Anterior cingulate cortex (tissue), 58 donors: Measurements from ENCODE around the gene NAT10.

Experiments
- DNase-seq, 58 donors: peaks; one replicate each; lab custom pipeline; 2025; lab: John Stamatoyannopoulos, UW

Gene NAT10

GRCh38 chr11:34147581-34147980 lies 42.2 kb downstream of the NAT10 start:
- DNase-seq = no peak

DNA sequence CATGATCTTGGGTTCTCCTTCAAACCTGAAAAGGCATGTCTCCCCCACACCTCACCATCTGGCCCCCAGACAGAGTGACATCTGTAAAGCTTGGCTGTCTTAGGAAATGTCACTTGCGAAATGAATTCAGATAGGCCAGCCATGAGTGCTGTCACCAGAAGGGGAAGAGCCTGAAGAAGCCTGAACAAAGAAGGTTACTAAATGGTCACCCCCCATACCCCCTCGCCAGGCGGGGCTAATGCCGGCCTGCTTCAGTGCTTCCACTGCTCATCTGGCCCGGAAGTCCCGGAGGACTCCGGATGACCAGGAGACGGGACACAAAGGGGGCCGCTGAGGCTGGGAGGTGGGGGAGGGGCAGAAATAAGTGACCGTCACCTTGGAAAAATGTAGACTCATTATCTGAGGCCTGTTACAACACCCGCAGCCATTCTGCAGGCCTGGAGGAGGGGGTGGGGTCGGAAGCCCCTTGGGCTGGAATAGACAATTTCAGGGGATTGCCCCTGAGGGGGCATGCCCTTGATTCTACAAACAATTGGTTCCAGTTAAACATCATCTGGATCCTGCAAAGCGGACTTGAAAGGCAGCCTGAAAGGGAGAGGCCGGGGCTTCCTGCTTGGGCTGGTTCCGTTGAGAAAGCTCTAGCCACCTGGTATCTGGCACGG lies 43.2 kb downstream of the NAT10 start:
- no peak for DNase-seq

GRCh38 chr11:34149274-34149673 lies 43.8 kb downstream of the NAT10 start:
- DNase-seq = no peak

GRCh38 chr11:34149786-34150185 lies 44.4 kb downstream of the NAT10 start:
- no peak for DNase-seq

- DNase-seq = no peak
These were observed 45.2 kb downstream of the NAT10 start for GRCh38 chr11:34150494-34151151.

- DNase-seq = no peak
These were observed 45.7 kb downstream of the NAT10 start for GRCh38 chr11:34151166-34151565.

DNA sequence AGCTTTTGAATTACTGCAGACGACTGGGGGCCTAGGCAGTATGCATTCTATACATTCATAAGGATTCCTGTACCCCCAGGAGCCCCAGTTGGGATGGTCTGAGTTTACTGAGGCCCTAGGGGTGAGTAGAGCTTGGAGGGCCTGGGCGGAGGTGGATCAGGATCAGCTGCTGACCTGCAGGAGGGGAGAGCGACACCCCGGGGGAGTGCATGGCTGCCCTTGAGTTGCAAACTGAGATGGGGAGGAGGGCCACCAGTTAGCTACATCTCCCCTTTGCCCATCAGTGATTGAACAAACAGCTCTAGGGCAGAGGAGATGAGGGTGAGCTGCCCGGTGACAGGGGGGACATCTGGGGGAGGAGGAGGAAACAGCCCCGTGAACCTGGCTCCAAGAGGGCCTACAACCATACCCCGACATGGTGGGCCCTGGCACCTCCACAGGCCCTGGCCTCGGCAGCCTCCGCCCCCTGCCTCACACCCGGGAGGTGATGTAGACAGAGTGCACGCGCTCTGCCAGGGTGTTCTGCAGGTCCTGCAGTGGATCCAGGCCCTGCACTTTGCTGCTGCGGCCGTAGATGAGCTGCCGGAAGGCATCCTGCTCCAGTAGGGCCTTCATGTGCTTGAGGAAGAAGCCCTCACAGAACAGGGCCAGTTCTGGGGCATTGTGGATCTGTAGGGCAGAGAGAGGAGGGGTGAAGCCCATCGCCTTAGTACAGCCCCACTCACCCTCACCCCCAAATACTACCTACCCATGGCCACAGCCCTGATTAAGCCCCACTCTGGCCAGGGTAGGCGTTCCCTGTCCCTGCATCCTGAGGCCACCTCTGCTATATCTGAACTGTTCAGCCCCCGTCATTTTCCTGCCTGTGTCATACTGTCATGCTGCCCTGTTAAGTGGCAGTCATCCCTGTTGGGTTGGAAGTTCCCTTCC lies 46.8 kb downstream of the NAT10 start:
- DNase-seq = no peak

DNA sequence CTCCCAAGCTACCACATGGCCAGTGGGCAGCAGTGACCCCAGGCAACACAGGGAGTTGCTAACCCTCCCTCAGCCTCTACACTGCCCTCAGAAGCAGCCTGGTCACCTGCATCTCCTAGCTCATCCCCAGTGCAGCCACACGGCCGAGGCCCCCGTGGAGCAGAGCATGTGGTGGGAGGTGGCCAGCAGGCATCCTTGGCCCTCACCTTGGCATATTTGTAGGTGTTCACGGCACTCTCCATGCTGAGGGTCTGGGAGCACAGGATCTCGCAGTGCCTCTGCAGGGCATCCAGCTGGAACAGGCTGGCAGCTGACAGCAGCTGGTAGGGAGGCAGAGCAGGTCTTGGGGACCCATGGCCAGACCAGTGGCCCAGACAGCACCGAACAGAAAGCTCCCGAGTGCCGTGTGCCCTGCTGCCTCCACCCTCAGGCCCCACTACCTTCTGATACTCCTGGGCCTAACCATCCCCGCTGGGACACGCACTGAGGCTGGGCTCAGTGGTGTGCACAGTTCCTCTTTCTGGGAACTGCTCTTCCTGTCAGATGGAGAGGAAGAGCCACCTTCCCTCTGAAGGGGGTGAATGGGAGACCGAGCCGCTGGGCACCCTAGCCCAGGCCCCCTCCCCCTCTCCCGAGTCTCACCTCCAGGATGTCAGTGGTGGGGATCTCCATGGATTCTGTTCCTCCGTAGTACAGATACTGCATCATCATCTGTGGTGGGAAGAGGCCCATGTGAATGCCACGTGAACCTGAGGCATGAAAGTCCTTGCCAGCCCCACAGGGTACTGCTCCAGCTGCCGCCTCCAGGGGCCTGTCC lies 48.8 kb downstream of the NAT10 start:
- DNase-seq = no peak

- peak in 19 of 58 donors; percentile 7 to 50 (median 30) for DNase-seq
These were observed 49.8 kb downstream of the NAT10 start for GRCh38 chr11:34155057-34155756.

DNA sequence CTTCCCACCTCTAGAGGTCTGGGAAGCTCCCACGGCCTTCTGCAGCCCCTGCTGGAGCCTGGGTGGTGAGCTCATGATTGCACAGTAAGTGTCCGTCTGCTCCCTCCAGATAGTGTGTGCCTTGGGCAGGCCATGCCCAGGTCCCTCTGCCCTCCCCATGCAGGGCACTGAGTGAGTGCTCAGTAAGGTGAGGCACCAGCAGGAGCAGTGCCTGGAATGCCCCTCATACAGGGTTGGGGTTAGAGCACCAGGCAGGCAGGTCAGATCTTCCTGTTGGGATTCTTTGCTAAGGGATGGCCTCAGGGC lies 50.3 kb downstream of the NAT10 start:
- no peak for DNase-seq

- peak in 2 of 58 donors; percentile 12 for DNase-seq
These were observed 51.7 kb downstream of the NAT10 start for GRCh38 chr11:34157163-34157562.

DNA sequence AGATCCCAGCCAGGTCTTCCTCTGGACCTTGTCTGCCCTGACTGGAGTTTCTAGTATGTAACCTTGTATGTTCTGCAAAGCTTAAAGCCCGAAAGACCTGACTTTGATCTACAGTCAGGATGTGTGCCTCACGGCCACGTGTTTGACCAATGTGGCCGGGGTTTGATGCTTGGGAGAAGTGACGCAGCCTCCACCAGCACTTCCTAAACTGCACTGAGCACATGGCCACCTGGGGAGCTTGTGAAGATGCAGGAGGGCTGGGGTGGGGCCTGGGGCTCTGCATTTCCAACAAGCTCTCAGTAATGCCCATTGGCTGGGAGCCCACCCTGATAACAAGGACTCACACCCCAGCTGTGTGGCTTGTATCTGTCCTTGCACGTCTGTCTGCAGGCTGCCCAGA lies 53.2 kb downstream of the NAT10 start:
- no peak for DNase-seq

- no peak for DNase-seq
These were observed 54.8 kb downstream of the NAT10 start for GRCh38 chr11:34160049-34160721.

DNA sequence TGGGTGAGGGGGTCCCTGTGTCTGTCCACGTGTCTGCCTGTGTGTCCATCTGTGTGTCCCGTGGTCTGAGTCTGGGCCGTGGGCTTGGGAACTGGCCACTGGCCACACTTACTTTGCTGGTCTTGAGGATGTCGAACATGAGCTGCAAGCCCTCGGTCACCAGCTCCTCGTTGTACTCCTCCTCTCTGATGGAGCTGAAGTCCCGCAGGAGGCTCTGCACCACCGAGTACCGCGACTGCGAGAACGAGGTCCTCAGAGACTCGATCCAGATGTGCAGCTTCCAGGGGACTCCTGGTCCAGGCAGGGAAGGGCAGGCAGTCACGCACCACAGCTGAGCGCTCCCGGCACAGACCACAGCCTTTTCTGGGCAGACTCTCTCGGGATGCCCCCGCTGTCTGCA lies 55.4 kb downstream of the NAT10 start:
- no peak for DNase-seq

DNA sequence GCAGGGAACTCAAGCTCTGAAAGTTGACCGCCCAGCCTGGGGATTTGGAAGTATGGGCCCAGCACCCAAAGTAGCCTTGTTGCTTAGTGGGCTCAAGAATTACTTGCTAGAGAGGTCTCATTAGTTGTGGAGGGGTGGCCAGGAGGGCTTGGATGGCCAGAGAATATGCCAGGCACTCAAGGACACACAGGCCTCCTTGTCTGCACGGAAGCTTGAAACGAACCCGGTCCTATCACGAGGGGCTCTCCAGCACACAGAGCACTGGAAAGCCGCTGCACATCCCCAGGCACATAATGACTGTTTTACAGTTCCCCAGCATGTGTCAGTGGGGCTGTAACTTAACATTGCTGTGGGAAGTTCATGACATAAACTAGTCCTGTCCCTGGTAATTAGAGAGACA lies 55.9 kb downstream of the NAT10 start:
- no peak for DNase-seq

DNA sequence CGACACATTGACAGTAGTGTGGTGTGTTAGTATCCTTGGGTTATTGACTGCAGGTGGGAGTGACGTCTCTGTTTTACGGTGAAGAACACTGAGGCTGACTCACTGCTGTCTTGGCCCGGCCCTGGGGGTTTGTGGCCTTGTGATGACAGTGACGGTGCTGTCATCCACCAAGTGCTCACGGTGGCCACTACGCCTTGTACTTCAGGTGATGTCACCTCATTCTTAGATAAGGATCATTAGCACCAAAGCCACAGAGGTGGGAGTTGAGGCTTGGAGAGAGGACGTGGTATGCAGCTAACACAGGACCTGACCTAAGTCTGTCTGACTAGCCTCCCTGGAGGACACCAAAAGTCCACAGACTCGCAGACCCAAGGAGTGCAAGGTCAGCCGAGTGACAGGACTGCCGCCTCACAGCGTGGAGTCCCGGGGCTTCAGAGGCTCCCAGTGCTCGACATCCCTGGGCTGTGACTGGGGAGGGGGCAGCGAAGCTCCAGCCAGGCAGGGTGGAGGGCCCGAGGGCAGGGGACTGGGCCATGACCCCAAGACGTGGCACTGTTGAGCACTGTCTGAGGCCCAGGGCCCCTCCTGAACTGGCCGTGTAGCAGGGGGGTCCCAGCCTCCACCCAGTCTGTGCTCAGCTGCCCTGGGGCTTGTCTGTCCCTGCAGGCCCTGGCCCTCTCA lies 56.5 kb downstream of the NAT10 start:
- no peak for DNase-seq

GRCh38 chr11:34162493-34162820 lies 57.0 kb downstream of the NAT10 start:
- no peak for DNase-seq

- no peak for DNase-seq
These were observed 57.4 kb downstream of the NAT10 start for GRCh38 chr11:34162856-34163255.

DNA sequence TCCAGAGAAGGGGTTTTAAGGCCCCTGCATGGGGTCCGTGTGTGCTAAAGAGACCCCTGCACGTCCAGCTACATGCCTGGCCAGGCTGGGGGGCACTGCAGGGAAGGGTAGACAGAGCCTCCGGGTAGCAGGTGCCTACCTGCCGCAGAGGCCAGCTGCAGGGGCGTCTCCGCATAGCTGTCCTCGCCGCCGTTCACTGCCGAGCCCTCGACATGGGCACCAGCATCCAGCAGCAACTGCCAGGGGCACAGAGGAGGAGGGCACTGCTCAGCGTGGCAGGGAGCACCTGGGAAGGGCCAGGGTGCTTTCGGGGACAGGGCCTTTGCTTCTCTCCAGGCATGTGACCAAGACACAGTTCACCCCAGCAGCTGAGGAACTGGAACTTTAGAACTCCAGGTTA lies 59.7 kb downstream of the NAT10 start:
- no peak for DNase-seq
